Peyer's patch (tissue), 4 donors: Measurements from ENCODE around the gene YEATS2. TPM values are rescaled to one million over a fixed set of nuclear protein-coding genes. Genes with fewer than 3 reads are reported as not detected.

Source experiments
- DNase-seq, 3 donors: peaks; one replicate each; pipeline ENCODE4 v3.0.0-alpha.2; 2017 to 2019
- H3K27ac ChIP-seq, 4 donors: fragments of 200-600 bp; sonication (generic); one replicate each; pipeline ENCODE4 v1.5.1; 2016 to 2019
- H3K27me3 ChIP-seq, 2 donors: fragments of 200-600 bp; sonication (generic); one replicate each; pipeline ENCODE4 v1.5.1; 2019
- H3K36me3 ChIP-seq, 3 donors: fragments of 200-600 bp; sonication (generic); one replicate each; pipeline ENCODE4 v1.5.1; 2016 to 2019
- H3K4me1 ChIP-seq, 4 donors: fragments of 200-600 bp; sonication (generic); one replicate each; pipeline ENCODE4 v1.5.1; 2016 to 2019
- H3K4me3 ChIP-seq, 4 donors: fragments of 200-600 bp; sonication (generic); 1 replicate in 3 of 4; 2 replicates in 1 of 4; pipeline ENCODE4 v1.5.1; 2016 to 2019; ENCODE audit warnings: mild to moderate bottlenecking in 1 of 4
- H3K9me3 ChIP-seq, 4 donors: fragments of 200-600 bp; sonication (generic); one replicate each; pipeline ENCODE4 v1.5.1; 2016 to 2019; ENCODE audit warnings: mild to moderate bottlenecking in 1 of 4
- POLR2A ChIP-seq, 2 donors: fragments of 450-650 bp; IDR thresholded peaks; one replicate each; pipeline ENCODE4 v1.5.1; 2017; ENCODE audit warnings: antibody characterized with exemption in 2 of 2, mild to moderate bottlenecking in 2 of 2, moderate library complexity in 2 of 2
- total RNA-seq, 4 donors: library from RNA; depleted of rRNA; stranded (reverse); fragments of >200 nt; gene quantifications; one replicate each; pipeline ENCODE4 v1.1.0, GENCODE V29; 2016
- TF ChIP-seq, protein P1 (sequence below), 6 experiments: fragments of 450-650 bp in 4 of 6; fragments of 200-600 bp in 2 of 6; sonication (generic) in 1 of 6; IDR thresholded peaks; one replicate each; pipeline ENCODE4 v1.5.1; 2017 to 2019; ENCODE audit warnings: antibody characterized with exemption in 6 of 6, mild to moderate bottlenecking in 3 of 6, moderate library complexity in 1 of 6

YEATS2 gene
- total RNA-seq, 4 donors from 2014 or later = 24.3 to 56.9 (median 27.7) TPM

- H3K9me3 ChIP-seq = no peaks in the 10 kb centered on the region
- no peaks in the 10 kb centered on the region for H3K27me3 ChIP-seq
- TF ChIP-seq POLR2A (IDR thresholded peaks at IDR 0.05) = no peak
- TF ChIP-seq, protein P1, sequence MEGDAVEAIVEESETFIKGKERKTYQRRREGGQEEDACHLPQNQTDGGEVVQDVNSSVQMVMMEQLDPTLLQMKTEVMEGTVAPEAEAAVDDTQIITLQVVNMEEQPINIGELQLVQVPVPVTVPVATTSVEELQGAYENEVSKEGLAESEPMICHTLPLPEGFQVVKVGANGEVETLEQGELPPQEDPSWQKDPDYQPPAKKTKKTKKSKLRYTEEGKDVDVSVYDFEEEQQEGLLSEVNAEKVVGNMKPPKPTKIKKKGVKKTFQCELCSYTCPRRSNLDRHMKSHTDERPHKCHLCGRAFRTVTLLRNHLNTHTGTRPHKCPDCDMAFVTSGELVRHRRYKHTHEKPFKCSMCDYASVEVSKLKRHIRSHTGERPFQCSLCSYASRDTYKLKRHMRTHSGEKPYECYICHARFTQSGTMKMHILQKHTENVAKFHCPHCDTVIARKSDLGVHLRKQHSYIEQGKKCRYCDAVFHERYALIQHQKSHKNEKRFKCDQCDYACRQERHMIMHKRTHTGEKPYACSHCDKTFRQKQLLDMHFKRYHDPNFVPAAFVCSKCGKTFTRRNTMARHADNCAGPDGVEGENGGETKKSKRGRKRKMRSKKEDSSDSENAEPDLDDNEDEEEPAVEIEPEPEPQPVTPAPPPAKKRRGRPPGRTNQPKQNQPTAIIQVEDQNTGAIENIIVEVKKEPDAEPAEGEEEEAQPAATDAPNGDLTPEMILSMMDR (IDR thresholded peaks at IDR 0.05) = no peak
- no peak for DNase-seq
- H3K4me1 ChIP-seq = no peaks in the 10 kb centered on the region
- H3K36me3 ChIP-seq = peaks cover 0 to 38% (median 0%) of the 10 kb centered on the region in 3 donors
- H3K27ac ChIP-seq = no peak overlapping the region
- H3K4me3 ChIP-seq = no peak overlapping the region
Measured at GRCh38 chr3:183718012-183718411, 20.4 kb downstream of the YEATS2 start.

- peaks cover 0 to 60% (median 0%) of the 10 kb centered on the region in 3 donors for H3K36me3 ChIP-seq
Measured at GRCh38 chr3:183725387-183725786, 27.8 kb downstream of the YEATS2 start.

DNA sequence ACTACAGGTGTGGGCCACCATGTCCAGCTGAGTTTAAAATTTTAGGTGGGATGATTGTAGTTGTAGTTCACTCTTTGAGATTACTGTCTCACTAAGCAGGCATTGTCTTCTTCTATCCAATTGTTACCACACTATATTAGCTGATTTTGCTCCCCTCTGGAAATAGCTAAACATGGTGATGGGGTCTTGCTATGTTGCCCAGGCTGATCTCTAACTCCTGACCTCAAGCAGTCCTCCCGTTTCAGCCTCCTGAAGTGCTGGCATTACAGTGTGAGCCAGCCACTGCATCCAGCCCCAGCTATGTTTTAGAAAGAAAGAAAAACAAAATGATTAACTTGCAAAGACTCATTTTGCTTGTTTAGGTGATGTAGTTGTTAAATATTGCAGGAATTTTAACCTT lies 30.6 kb downstream of the YEATS2 start:
- Histone ChIP-seq H3K36me3 (peaks cover 0 to 44% (median 0%) of the 10 kb centered on the region in 3 donors), H3K27ac (no peak overlapping the region), H3K4me1 (no peaks in the 10 kb centered on the region), H3K27me3 (no peaks in the 10 kb centered on the region), H3K4me3 (no peak overlapping the region), H3K9me3 (no peaks in the 10 kb centered on the region)
- TF ChIP-seq, protein P1 (IDR thresholded peaks at IDR 0.05) = no peak
- no peak for TF ChIP-seq POLR2A (IDR thresholded peaks at IDR 0.05)
- no peak for DNase-seq

More at GRCh38 chr3:183725387-183725786, 27.8 kb downstream of the YEATS2 start:
- Histone ChIP-seq H3K27ac (no peak overlapping the region), H3K4me1 (no peaks in the 10 kb centered on the region), H3K27me3 (no peaks in the 10 kb centered on the region), H3K9me3 (no peaks in the 10 kb centered on the region), H3K4me3 (no peak overlapping the region)
- no peak for DNase-seq
- TF ChIP-seq POLR2A (IDR thresholded peaks at IDR 0.05) = no peak

- peaks cover 0 to 39% (median 0%) of the 10 kb centered on the region in 3 donors for H3K36me3 ChIP-seq
- H3K27me3 ChIP-seq = no peaks in the 10 kb centered on the region
- no peak overlapping the region for H3K27ac ChIP-seq
- no peaks in the 10 kb centered on the region for H3K9me3 ChIP-seq
- H3K4me1 ChIP-seq = no peaks in the 10 kb centered on the region
- TF ChIP-seq POLR2A (IDR thresholded peaks at IDR 0.05) = no peak
- TF ChIP-seq, protein P1 (IDR thresholded peaks at IDR 0.05) = no peak
- H3K4me3 ChIP-seq = no peak overlapping the region
- DNase-seq = no peak
Measured at GRCh38 chr3:183730361-183730760, 32.8 kb downstream of the YEATS2 start.

DNA sequence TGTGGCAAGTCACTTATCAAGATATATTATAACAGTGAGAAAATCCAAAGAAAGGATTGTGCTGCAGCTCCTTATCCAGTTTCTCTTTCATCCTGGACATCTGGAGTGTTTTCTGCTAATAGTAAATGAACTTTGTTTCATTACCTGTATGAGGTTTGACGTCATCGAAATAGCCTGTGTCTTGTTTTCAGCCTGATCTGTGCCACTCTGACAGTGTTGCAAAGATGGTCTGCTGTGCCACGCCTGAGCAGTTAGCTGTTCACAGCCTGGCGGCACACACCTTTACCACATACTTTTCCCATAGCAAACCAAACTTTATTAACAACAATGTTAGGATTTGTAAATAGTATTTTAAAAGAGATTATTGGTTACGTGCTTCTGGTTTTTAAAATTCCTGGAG lies 34.0 kb downstream of the YEATS2 start:
- Histone ChIP-seq H3K9me3 (no peaks in the 10 kb centered on the region), H3K36me3 (peaks cover 0 to 32% (median 0%) of the 10 kb centered on the region in 3 donors), H3K4me3 (no peak overlapping the region), H3K27me3 (no peaks in the 10 kb centered on the region), H3K4me1 (no peaks in the 10 kb centered on the region), H3K27ac (peak overlapping the region in 2 of 4 donors; percentile 1 to 63)
- peak in 2 of 3 donors; percentile 62 for DNase-seq
- TF ChIP-seq, protein P1 (IDR thresholded peaks at IDR 0.05) = peak in 2 of 6 experiments; percentile 11 to 25
- no peak for TF ChIP-seq POLR2A (IDR thresholded peaks at IDR 0.05)

DNA sequence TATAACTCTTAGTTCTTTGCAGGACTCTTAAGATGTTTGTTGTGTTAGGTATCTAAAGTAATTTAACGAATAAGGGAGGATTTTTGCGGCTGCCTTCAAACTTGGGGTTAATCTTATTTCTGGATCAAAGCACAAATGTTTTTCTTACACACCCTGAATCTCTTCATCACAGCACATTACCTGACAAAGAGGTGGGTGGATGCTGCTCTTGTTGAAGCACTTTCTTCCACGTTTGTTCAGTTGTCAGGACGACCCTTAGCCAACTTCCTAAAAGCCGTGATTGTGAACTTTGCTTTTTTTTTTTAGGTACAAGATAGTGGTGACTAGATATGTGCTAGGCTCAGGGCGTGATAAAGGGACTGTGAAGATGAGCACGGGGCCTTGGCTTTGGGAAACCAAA lies 36.0 kb downstream of the YEATS2 start:
- Histone ChIP-seq H3K27me3 (no peaks in the 10 kb centered on the region), H3K27ac (no peak overlapping the region), H3K4me1 (no peaks in the 10 kb centered on the region), H3K9me3 (no peaks in the 10 kb centered on the region), H3K36me3 (peaks cover 0 to 35% (median 0%) of the 10 kb centered on the region in 3 donors), H3K4me3 (no peak overlapping the region)
- TF ChIP-seq, protein P1 (IDR thresholded peaks at IDR 0.05) = no peak
- TF ChIP-seq POLR2A (IDR thresholded peaks at IDR 0.05) = no peak
- no peak for DNase-seq
